Measurements from ENCODE around the gene LRP1B. TPM values are rescaled to one million over a fixed set of nuclear protein-coding genes. Genes with fewer than 3 reads are reported as not detected.

Gene LRP1B
- total and polyA plus RNA-seq, 2 donors (not counting 1 experiment from before 2014, with no cell fraction given): not detected

DNA sequence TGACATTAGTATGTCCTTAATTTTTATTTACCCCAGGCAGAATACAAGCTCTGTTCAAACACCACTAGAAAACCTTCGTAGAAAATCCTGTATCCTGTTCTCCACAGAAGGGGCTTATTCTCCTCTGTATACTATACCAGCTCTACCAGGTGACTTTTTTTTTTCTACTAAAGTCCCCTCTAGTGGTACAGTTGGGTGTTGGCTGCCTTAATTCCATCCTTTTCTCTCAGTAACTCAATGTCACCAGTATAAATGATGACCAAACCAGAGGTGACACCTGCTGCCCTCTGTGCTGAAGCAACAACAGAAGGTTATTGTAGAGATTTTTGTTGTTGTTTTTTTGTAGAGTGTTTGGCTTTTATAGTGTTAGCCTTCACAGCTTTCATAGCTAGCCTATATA lies 1322.0 kb downstream of the LRP1B start:
- Histone ChIP-seq H3K9ac (ENCODE audit: low read length) (no peak overlapping the region), H3K4me1 (ENCODE audit: control insufficient read depth in 2 of 2, insufficient read depth in 2 of 2, low read length in 2 of 2) (no peaks in the 10 kb centered on the region), H3K9me3 (ENCODE audit: control extremely low read depth in 1 of 3, control insufficient read depth in 2 of 3, insufficient read depth in 1 of 3, low read length in 2 of 3) (no peaks in the 10 kb centered on the region), H2AFZ (ENCODE audit: insufficient read depth, low read depth, low read length, poor library complexity, severe bottlenecking) (no peak overlapping the region), H3K36me3 (replicated peaks in 1 of 2; ENCODE audit: control extremely low read depth in 1 of 2, control insufficient read depth in 1 of 2, extremely low read depth in 1 of 2, insufficient read depth in 2 of 2, low read length in 1 of 2) (no peaks in the 10 kb centered on the region), H4K20me1 (ENCODE audit: control insufficient read depth, insufficient read depth, low read length, poor library complexity, severe bottlenecking) (no peaks in the 10 kb centered on the region), H3K27me3 (replicated peaks in 1 of 4; ENCODE audit: control extremely low read depth in 1 of 4, control insufficient read depth in 3 of 4, insufficient read depth in 4 of 4, low read length in 3 of 4) (no peaks in the 10 kb centered on the region), H3K4me3 (ENCODE audit: control extremely low read depth in 1 of 5, extremely low read depth in 1 of 5, insufficient read depth in 1 of 5, low read depth in 2 of 5, low read length in 4 of 5) (no peak overlapping the region), H3K4me2 (replicated peaks; ENCODE audit: low read depth, low read length, poor library complexity, severe bottlenecking) (no peak overlapping the region), H3K27ac (ENCODE audit: low read length in 2 of 2) (no peak overlapping the region), H3K79me2 (ENCODE audit: control insufficient read depth, insufficient read depth, low read length) (no peaks in the 10 kb centered on the region)
- ATAC-seq (ENCODE audit: low read depth) (no peak), DNase-seq (no peak)
- Mint-ChIP-seq H3K27ac (no peak overlapping the region), H3K27me3 (no peaks in the 10 kb centered on the region), H3K9me3 (ENCODE audit: insufficient read depth) (no peaks in the 10 kb centered on the region), H3K4me1 (no peaks in the 10 kb centered on the region), H3K4me3 (no peak overlapping the region)
- intact Hi-C loops (cut with micrococcal nuclease): no loop called here
- WGBS (ENCODE audit: insufficient coverage): no CpG with 5 or more reads among the region's 1 CpG
- CTCF ChIA-PET: interaction anchor here (0.7 kb wide), 1 partner anchor 23 kb away, joined by 3 read pairs; no protein-coding TSS in a partner anchor
- POLR2A ChIA-PET: no interaction called here
- TF ChIP-seq, protein P1, sequence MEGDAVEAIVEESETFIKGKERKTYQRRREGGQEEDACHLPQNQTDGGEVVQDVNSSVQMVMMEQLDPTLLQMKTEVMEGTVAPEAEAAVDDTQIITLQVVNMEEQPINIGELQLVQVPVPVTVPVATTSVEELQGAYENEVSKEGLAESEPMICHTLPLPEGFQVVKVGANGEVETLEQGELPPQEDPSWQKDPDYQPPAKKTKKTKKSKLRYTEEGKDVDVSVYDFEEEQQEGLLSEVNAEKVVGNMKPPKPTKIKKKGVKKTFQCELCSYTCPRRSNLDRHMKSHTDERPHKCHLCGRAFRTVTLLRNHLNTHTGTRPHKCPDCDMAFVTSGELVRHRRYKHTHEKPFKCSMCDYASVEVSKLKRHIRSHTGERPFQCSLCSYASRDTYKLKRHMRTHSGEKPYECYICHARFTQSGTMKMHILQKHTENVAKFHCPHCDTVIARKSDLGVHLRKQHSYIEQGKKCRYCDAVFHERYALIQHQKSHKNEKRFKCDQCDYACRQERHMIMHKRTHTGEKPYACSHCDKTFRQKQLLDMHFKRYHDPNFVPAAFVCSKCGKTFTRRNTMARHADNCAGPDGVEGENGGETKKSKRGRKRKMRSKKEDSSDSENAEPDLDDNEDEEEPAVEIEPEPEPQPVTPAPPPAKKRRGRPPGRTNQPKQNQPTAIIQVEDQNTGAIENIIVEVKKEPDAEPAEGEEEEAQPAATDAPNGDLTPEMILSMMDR (IDR thresholded peaks at IDR 0.05): no peak
- no peak for TF ChIP-seq EZH2 (IDR thresholded peaks at IDR 0.05; ENCODE audit: borderline replicate concordance, insufficient read depth, low read depth, low read length, poor library complexity, severe bottlenecking)

DNA sequence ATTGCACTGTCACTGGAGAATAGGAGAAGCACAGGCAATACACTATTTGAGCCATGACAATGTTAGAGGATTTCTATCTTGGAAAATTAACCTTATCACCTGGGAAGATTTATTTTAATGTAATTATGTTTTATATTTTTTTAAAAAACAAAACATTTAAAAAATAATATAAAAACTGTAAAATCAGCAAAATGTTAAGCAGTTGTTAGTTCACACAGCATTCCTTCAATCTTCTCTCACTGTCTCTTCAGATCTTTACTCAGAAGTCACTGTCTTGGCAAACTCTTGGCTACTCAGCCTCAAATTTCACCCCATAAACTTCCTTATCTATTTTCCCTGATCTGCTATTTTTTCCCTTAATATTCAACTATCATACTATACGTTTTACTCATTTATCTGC lies 1322.6 kb downstream of the LRP1B start:
- Mint-ChIP-seq H3K9me3 (ENCODE audit: insufficient read depth) (no peaks in the 10 kb centered on the region), H3K27me3 (no peaks in the 10 kb centered on the region), H3K4me1 (no peaks in the 10 kb centered on the region), H3K27ac (no peak overlapping the region), H3K4me3 (no peak overlapping the region)
- Histone ChIP-seq H3K27me3 (replicated peaks in 1 of 4; ENCODE audit: control extremely low read depth in 1 of 4, control insufficient read depth in 3 of 4, insufficient read depth in 4 of 4, low read length in 3 of 4) (no peaks in the 10 kb centered on the region), H3K79me2 (ENCODE audit: control insufficient read depth, insufficient read depth, low read length) (no peaks in the 10 kb centered on the region), H4K20me1 (ENCODE audit: control insufficient read depth, insufficient read depth, low read length, poor library complexity, severe bottlenecking) (no peaks in the 10 kb centered on the region), H3K36me3 (replicated peaks in 1 of 2; ENCODE audit: control extremely low read depth in 1 of 2, control insufficient read depth in 1 of 2, extremely low read depth in 1 of 2, insufficient read depth in 2 of 2, low read length in 1 of 2) (no peaks in the 10 kb centered on the region), H3K4me2 (replicated peaks; ENCODE audit: low read depth, low read length, poor library complexity, severe bottlenecking) (no peak overlapping the region), H3K4me3 (ENCODE audit: control extremely low read depth in 1 of 5, extremely low read depth in 1 of 5, insufficient read depth in 1 of 5, low read depth in 2 of 5, low read length in 4 of 5) (no peak overlapping the region), H3K27ac (ENCODE audit: low read length in 2 of 2) (no peak overlapping the region), H3K9ac (ENCODE audit: low read length) (no peak overlapping the region), H3K9me3 (ENCODE audit: control extremely low read depth in 1 of 3, control insufficient read depth in 2 of 3, insufficient read depth in 1 of 3, low read length in 2 of 3) (no peaks in the 10 kb centered on the region), H2AFZ (ENCODE audit: insufficient read depth, low read depth, low read length, poor library complexity, severe bottlenecking) (no peak overlapping the region), H3K4me1 (ENCODE audit: control insufficient read depth in 2 of 2, insufficient read depth in 2 of 2, low read length in 2 of 2) (no peaks in the 10 kb centered on the region)
- intact Hi-C loops (cut with micrococcal nuclease): no loop called here
- ChIA-PET POLR2A (no interaction called here), CTCF (interaction anchor here (0.7 kb wide), 1 partner anchor 24 kb away, joined by 3 read pairs; no protein-coding TSS in a partner anchor)
- TF ChIP-seq, protein P1 (IDR thresholded peaks at IDR 0.05): no peak
- TF ChIP-seq EZH2 (IDR thresholded peaks at IDR 0.05; ENCODE audit: borderline replicate concordance, insufficient read depth, low read depth, low read length, poor library complexity, severe bottlenecking): no peak
- DNase-seq: no peak
- no CpG with 5 or more reads among the region's 1 CpG for WGBS (ENCODE audit: insufficient coverage)
- ATAC-seq (ENCODE audit: low read depth): no peak
